Frontal cortex (tissue), 4 donors: Measurements from ENCODE around the gene ZNF346. TPM values are rescaled to one million over a fixed set of nuclear protein-coding genes. Genes with fewer than 3 reads are reported as not detected.
"Not testable (repeated sequence)": the region's sequence is repeated elsewhere in the genome, so short reads cannot be mapped to it uniquely, and the experiment has no call there.

Experiments used
- DNase-seq, 2 donors: peaks; one replicate each; pipeline ENCODE4 v3.0.0; 2012; ENCODE audit warnings: low spot score in 2 of 2
- FAIRE-seq: peaks from 2 replicates; lab custom pipeline; 2012; peaks lifted over from hg19 to GRCh38; lab: Jason Lieb, UNC
- total RNA-seq: library from RNA; depleted of rRNA; stranded (reverse); fragments of >200 nt; gene quantifications from one replicate; pipeline ENCODE4 v1.2.3, GENCODE V29; 2014
- donor health status: control.
- donor health status: control.
- donor health status: control.

ZNF346 gene
- total RNA-seq, result 28.5 TPM

DNA sequence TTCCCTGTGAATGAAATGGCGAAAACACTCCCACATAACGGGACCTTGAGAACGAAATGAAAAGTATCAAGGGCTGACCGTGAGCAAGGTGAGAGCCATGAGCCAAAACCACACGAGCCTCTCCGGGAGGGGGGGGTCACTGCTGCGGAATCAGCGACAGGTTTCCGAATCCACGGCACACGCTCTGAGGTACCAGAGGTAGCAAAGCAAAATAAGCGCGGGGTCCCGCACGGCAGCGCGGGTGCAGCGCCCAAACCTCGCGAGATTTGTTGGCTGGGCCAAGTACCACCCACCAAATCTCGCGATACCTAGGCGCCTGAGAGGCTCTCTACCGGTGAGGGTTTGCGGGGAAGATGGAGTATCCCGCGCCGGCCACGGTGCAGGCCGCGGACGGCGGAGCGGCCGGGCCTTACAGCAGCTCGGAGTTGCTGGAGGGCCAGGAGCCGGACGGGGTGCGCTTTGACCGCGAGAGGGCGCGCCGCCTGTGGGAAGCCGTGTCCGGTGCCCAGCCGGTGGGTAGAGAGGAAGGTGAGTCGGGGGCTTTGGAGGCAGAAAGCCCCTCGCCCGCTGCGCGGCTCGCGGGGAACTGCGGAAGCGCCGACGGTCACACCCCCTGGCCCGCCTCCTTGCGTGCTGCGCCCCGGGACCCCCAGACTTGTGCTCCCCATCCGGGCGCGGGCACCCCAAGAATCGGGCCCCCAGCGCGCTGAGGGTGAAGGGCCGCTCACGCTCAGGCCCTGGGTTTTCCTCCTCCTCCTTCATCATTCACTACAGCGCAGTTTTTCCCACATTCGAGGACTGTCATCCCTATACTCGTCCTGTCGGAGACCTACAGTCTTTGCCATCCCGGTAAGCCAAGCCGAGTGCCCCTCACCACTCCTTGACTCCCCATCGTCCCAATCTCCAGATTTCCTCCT is at the start of gene ZNF346:
Gene ZNF346, plus strand, starts transcription at position 311 of the 917 bp plus-strand sequence. Its CDS starts 43 bp downstream, at position 354.
- DNase-seq, result peak; percentile 87 to 98
- FAIRE-seq, result no peak

DNA sequence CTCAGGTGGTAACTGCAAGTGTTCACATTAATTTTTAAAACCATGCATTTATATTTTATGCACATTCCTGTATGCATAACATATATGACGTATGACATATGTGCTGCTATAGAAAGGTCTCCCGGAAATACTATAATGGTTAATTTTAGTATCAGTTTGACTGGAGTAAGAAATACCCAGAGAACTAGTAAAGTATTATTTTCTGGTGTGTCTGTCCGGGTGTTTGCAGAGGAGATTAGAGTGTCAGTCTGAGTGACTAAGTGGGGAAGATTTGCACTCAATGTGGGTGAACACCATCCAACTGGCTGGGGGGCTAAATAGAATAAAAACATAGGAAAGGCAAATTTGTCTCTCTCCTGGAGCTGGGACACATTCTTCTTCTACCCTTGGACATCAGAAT is 42.8 kb upstream of the ZNF346 start:
- DNase-seq (no peak), FAIRE-seq (no peak)

GRCh38 chr5:176980818-176981217 is 41.7 kb upstream of the ZNF346 start:
- DNase-seq, result no peak
- FAIRE-seq, result no peak

- DNase-seq, result not testable (repeated sequence)
These were observed 39.4 kb upstream of the ZNF346 start for GRCh38 chr5:176983112-176983511.

DNA sequence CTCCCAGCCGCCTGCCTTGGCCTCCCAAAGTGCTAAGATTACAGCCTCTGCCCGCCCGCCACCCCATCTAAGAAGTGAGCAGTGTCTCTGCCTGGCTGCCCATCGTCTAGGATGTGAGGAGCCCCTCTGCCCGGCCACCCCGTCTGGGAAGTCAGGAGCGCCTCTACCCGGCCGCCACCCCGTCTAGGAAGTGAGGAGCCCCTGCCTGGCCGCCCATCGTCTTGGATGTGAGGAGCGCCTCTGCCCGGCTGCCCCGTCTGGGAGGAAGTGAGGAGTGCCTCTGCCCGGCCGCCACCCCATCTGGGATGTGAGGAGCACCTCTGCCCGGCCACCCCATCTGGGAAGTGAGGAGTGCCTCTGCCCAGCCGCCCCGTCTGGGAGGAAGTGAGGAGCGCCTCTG is 38.9 kb upstream of the ZNF346 start:
- DNase-seq, FAIRE-seq: not testable (repeated sequence)

More at GRCh38 chr5:176983112-176983511, 39.4 kb upstream of the ZNF346 start:
- FAIRE-seq, result not testable (repeated sequence)

GRCh38 chr5:176984176-176984575 is 38.3 kb upstream of the ZNF346 start:
- FAIRE-seq, DNase-seq: not testable (repeated sequence)

GRCh38 chr5:176985516-176985915 is 37.0 kb upstream of the ZNF346 start:
- FAIRE-seq (no peak), DNase-seq (no peak)

GRCh38 chr5:176986280-176986679 is 36.2 kb upstream of the ZNF346 start:
- DNase-seq, result no peak
- FAIRE-seq, result no peak

GRCh38 chr5:176987583-176987982 is 34.9 kb upstream of the ZNF346 start:
- DNase-seq (no peak), FAIRE-seq (no peak)

- not testable (repeated sequence) for FAIRE-seq, DNase-seq
These were observed 29.4 kb upstream of the ZNF346 start for GRCh38 chr5:176993081-176993480.

- FAIRE-seq, result no peak
- DNase-seq, result no peak
These were observed 27.9 kb upstream of the ZNF346 start for GRCh38 chr5:176994460-176995121.

GRCh38 chr5:176995122-176995490 is 27.4 kb upstream of the ZNF346 start:
- no peak for FAIRE-seq

GRCh38 chr5:176995896-176996767 is 26.4 kb upstream of the ZNF346 start:
- no peak for DNase-seq
- no peak for FAIRE-seq

More at GRCh38 chr5:176995122-176995490, 27.4 kb upstream of the ZNF346 start:
- DNase-seq, result no peak

- no peak for DNase-seq
- FAIRE-seq, result no peak
These were observed 25.7 kb upstream of the ZNF346 start for GRCh38 chr5:176996780-176997179.

GRCh38 chr5:176998828-176999227 is 23.7 kb upstream of the ZNF346 start:
- FAIRE-seq, result no peak
- no peak for DNase-seq

DNA sequence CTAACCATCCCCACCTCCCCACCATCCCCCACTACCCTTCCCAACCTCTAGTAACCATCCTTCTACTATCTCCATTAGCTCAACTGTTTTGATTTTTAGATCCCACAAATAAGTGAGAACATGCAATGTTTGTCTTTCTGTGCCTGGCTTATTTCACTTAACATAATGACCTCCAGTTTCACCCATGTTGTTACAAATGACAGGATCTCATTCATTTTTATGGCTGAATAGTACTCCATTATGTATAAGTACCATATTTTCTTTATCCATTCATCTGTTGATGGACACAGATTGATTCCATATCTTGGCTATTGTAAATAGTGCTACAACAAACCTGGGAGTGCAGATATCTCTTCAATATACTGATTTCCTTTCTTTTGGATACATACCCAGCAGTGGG is 23.0 kb upstream of the ZNF346 start:
- DNase-seq, FAIRE-seq: not testable (repeated sequence)

DNA sequence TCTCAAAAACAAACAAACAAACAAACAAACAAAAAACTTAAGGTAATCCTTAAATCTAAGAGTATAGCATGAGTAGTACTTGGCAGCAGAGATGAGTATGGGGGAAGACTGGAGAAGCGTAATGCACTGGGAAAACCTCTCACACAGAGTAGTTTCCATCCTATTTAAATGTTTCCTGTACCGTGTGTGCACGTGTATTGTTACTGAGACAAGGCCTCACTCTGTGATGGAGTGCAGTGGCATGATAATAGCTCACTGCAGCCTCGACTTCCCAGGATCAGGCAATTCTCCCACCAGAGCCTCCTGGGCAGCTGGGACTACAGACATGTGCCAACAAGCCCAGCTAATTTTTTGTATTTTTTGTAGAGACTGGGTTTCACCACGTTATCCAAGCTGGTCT is 18.8 kb upstream of the ZNF346 start:
- FAIRE-seq (no peak), DNase-seq (no peak)

GRCh38 chr5:177004961-177005360 is 17.5 kb upstream of the ZNF346 start:
- DNase-seq (no peak), FAIRE-seq (no peak)

GRCh38 chr5:177005619-177006264 is 16.8 kb upstream of the ZNF346 start:
- FAIRE-seq, result no peak

More at GRCh38 chr5:177005619-177006264, 16.8 kb upstream of the ZNF346 start:
- DNase-seq, result peak; percentile 56 to 69
